Liver (tissue), 9 donors: ENCODE measurements around the gene ZG16B. TPM values are rescaled to one million over a fixed set of nuclear protein-coding genes. Genes with fewer than 3 reads are reported as not detected.

Experiments used
- DNase-seq: peaks from one replicate; pipeline ENCODE4 v3.0.0-alpha.2; 2017; ENCODE audit warnings: low spot score
- H3K27ac ChIP-seq, 2 donors: one replicate each; pipeline ENCODE4 v1.7.0; 2013; ENCODE audit warnings: inconsistent platforms in 2 of 2, low read length in 2 of 2, control low read depth in 1 of 2, low read depth in 1 of 2, mild to moderate bottlenecking in 1 of 2
- H3K27me3 ChIP-seq, 4 donors: one replicate each; pipeline versions ENCODE4 v1.6.1 to v1.7.0; 2013; ENCODE audit warnings: low read length in 3 of 4, inconsistent platforms in 1 of 4, mild to moderate bottlenecking in 1 of 4, moderate library complexity in 1 of 4; ENCODE audit not compliant: control insufficient read depth in 4 of 4, insufficient read depth in 4 of 4
- H3K36me3 ChIP-seq, 4 donors: one replicate each; pipeline versions ENCODE4 v1.6.1 to v1.7.0; 2013; ENCODE audit warnings: low read length in 3 of 4, mild to moderate bottlenecking in 3 of 4, low read depth in 1 of 4, moderate library complexity in 1 of 4; ENCODE audit not compliant: control insufficient read depth in 4 of 4, insufficient read depth in 3 of 4
- H3K4me1 ChIP-seq, 4 donors: one replicate each; pipeline versions ENCODE4 v1.6.1 to v1.7.0; 2013; ENCODE audit warnings: low read length in 3 of 4, mild to moderate bottlenecking in 3 of 4, moderate library complexity in 1 of 4; ENCODE audit not compliant: control insufficient read depth in 4 of 4, insufficient read depth in 4 of 4
- H3K4me3 ChIP-seq, 3 donors: one replicate each; pipeline versions ENCODE4 v1.6.1 to v1.7.0; 2013; ENCODE audit warnings: low read length in 3 of 3, control low read depth in 1 of 3, low read depth in 1 of 3, mild to moderate bottlenecking in 1 of 3
- H3K9ac ChIP-seq, 2 donors: one replicate each; pipeline ENCODE4 v1.7.0; 2013; ENCODE audit warnings: low read length in 2 of 2, mild to moderate bottlenecking in 2 of 2, moderate library complexity in 2 of 2, control low read depth in 1 of 2, low read depth in 1 of 2
- H3K9me3 ChIP-seq, 4 donors: one replicate each; pipeline versions ENCODE4 v1.6.1 to v1.7.0; 2013; ENCODE audit warnings: low read length in 3 of 4; ENCODE audit not compliant: control insufficient read depth in 4 of 4
- EGR1 ChIP-seq, 2 donors: IDR thresholded peaks; 2 replicates each; pipeline ENCODE4 v1.6.1; 2016 to 2018; ENCODE audit warnings: antibody characterized with exemption in 2 of 2, low read depth in 2 of 2
- FOXA1 ChIP-seq: IDR thresholded peaks from 2 replicates; pipeline ENCODE4 v1.6.1; 2016; ENCODE audit warnings: antibody characterized with exemption
- FOXA2 ChIP-seq: IDR thresholded peaks from 2 replicates; pipeline ENCODE4 v1.6.1; 2016; ENCODE audit warnings: antibody characterized with exemption
- HNF4A ChIP-seq, 2 donors: conservative IDR thresholded peaks; 2 replicates each; pipeline ENCODE4 v1.6.1; 2016; ENCODE audit warnings: antibody characterized with exemption in 2 of 2, mild to moderate bottlenecking in 2 of 2
- HNF4G ChIP-seq: IDR thresholded peaks from 2 replicates; pipeline ENCODE4 v1.6.1; 2016; ENCODE audit warnings: antibody characterized with exemption
- JUND ChIP-seq, 2 donors: IDR thresholded peaks; 2 replicates each; pipeline ENCODE4 v1.6.1; 2016; ENCODE audit warnings: antibody characterized with exemption in 2 of 2
- NR2F2 ChIP-seq: IDR thresholded peaks from 2 replicates; pipeline ENCODE4 v1.6.1; 2016; ENCODE audit warnings: antibody characterized with exemption
- RAD21 ChIP-seq, 2 donors: IDR thresholded peaks; 2 replicates each; pipeline ENCODE4 v1.6.1; 2016; ENCODE audit warnings: antibody characterized with exemption in 2 of 2, mild to moderate bottlenecking in 2 of 2
- RXRA ChIP-seq, 2 donors: IDR thresholded peaks; 2 replicates each; pipeline ENCODE4 v1.6.1; 2017 to 2018; ENCODE audit warnings: antibody characterized with exemption in 2 of 2, mild to moderate bottlenecking in 1 of 2
- SP1 ChIP-seq: IDR thresholded peaks from 2 replicates; pipeline ENCODE4 v1.6.1; 2018; ENCODE audit warnings: antibody characterized with exemption, mild to moderate bottlenecking
- TAF1 ChIP-seq: conservative IDR thresholded peaks from 2 replicates; pipeline ENCODE4 v1.6.1; 2016; ENCODE audit warnings: antibody characterized with exemption, mild to moderate bottlenecking
- YY1 ChIP-seq: IDR thresholded peaks from 2 replicates; pipeline ENCODE4 v1.6.1; 2016; ENCODE audit warnings: antibody characterized with exemption, mild to moderate bottlenecking
- WGBS: extraction: QIAGEN DNeasy Blood & Tissue Kit; methylation state at CpG from one replicate; pipeline ENCODE4 v1.1.7; 2013; 5-methylcytosine and 5-hydroxymethylcytosine counted together
- polyA plus RNA-seq, 2 donors: library from polyadenylated mRNA; stranded (reverse) in 1 of 2; unstranded in 1 of 2; fragments of 200-250 nt in 1 of 2; fragments of >200 nt in 1 of 2; fragmentation: Nextera tagmentation in 1 of 2; extraction: Ambion mirVana in 1 of 2; gene quantifications; one replicate each; pipeline versions ENCODE4 v1.2.1 to v1.2.3, GENCODE V29; 2013 to 2015
- total RNA-seq, 2 donors: library from RNA; depleted of rRNA; stranded (reverse); fragments of >200 nt; gene quantifications; one replicate each; pipeline ENCODE4 v1.2.3, GENCODE V29; 2014
- TF ChIP-seq, protein P1 (sequence below): IDR thresholded peaks from 2 replicates; pipeline ENCODE4 v1.6.1; 2016; ENCODE audit warnings: antibody characterized with exemption
- TF ChIP-seq, protein P2 (sequence below): IDR thresholded peaks from 2 replicates; pipeline ENCODE4 v1.6.1; 2016; ENCODE audit warnings: antibody characterized with exemption
- TF ChIP-seq, protein P3 (sequence below): IDR thresholded peaks from 2 replicates; pipeline ENCODE4 v1.6.1; 2016; ENCODE audit warnings: antibody characterized with exemption, mild to moderate bottlenecking
- TF ChIP-seq, protein P4 (sequence below): fragments of 150-350 bp; IDR thresholded peaks from 2 replicates; pipeline ENCODE4 v1.5.1; 2017; ENCODE audit warnings: improper control_type of control experiment, low read depth, low read length; ENCODE audit not compliant: missing input control
- TF ChIP-seq, protein P5 (sequence below): IDR thresholded peaks from 2 replicates; pipeline ENCODE4 v1.6.1; 2016; ENCODE audit warnings: antibody characterized with exemption
- donor health status: healthy.
- donor health status: healthy.
- donor health status: healthy.
- donor health status: healthy.
- donor health status: healthy.

ZG16B gene
- total and polyA plus RNA-seq, 4 donors: 0.24 to 0.79 (median 0.43) TPM

DNA sequence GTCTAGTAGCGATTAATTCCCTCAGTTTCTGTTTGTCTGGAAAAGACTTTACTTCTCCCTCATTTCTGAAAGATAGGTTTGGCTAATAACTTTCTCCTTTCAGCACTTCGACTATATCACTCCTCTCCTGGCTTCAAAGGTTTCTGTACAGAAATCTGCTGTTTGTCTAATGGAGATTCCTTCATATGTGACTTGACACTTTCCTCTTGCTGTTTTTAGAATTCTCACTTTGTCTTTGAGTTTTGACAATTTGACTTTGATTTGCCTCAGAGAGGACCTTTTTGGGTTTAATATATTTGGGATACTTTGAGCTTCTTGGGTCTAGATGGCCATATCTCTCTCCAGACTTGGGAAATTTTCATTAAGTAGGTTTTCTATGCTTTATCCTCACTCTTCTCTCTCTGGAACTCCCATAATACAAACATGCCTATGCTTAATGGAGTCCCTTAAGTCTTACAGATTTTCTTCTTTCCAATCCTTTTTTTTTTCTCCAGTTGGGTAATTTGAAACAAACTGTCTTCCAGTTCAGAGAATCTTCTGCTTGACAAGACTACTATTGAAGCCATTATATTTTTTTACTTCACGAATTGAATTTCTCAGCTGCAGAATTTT lies 20.8 kb upstream of the ZG16B start:
- Histone ChIP-seq H3K9me3 (peaks cover 0 to 5% (median 2%) of the 10 kb centered on the region in 4 donors), H3K36me3 (no peaks in the 10 kb centered on the region), H3K27me3 (peaks cover 0 to 4% (median 0%) of the 10 kb centered on the region in 4 donors), H3K4me1 (no peaks in the 10 kb centered on the region), H3K27ac (no peak overlapping the region), H3K9ac (no peak overlapping the region), H3K4me3 (no peak overlapping the region)
- TF ChIP-seq, protein P1, sequence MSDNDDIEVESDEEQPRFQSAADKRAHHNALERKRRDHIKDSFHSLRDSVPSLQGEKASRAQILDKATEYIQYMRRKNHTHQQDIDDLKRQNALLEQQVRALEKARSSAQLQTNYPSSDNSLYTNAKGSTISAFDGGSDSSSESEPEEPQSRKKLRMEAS: no peak
- TF ChIP-seq FOXA2 (no peak), HNF4A (conservative IDR thresholded peaks at IDR 0.05) (no peak), NR2F2 (no peak), HNF4G (no peak), JUND (IDR thresholded peaks at IDR 0.05) (no peak), SP1 (no peak), FOXA1 (no peak), RXRA (IDR thresholded peaks at IDR 0.05) (no peak), RAD21 (IDR thresholded peaks at IDR 0.05) (no peak), TAF1 (no peak)
- TF ChIP-seq, protein P2, sequence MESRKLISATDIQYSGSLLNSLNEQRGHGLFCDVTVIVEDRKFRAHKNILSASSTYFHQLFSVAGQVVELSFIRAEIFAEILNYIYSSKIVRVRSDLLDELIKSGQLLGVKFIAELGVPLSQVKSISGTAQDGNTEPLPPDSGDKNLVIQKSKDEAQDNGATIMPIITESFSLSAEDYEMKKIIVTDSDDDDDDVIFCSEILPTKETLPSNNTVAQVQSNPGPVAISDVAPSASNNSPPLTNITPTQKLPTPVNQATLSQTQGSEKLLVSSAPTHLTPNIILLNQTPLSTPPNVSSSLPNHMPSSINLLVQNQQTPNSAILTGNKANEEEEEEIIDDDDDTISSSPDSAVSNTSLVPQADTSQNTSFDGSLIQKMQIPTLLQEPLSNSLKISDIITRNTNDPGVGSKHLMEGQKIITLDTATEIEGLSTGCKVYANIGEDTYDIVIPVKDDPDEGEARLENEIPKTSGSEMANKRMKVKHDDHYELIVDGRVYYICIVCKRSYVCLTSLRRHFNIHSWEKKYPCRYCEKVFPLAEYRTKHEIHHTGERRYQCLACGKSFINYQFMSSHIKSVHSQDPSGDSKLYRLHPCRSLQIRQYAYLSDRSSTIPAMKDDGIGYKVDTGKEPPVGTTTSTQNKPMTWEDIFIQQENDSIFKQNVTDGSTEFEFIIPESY: no peak
- TF ChIP-seq, protein P3, sequence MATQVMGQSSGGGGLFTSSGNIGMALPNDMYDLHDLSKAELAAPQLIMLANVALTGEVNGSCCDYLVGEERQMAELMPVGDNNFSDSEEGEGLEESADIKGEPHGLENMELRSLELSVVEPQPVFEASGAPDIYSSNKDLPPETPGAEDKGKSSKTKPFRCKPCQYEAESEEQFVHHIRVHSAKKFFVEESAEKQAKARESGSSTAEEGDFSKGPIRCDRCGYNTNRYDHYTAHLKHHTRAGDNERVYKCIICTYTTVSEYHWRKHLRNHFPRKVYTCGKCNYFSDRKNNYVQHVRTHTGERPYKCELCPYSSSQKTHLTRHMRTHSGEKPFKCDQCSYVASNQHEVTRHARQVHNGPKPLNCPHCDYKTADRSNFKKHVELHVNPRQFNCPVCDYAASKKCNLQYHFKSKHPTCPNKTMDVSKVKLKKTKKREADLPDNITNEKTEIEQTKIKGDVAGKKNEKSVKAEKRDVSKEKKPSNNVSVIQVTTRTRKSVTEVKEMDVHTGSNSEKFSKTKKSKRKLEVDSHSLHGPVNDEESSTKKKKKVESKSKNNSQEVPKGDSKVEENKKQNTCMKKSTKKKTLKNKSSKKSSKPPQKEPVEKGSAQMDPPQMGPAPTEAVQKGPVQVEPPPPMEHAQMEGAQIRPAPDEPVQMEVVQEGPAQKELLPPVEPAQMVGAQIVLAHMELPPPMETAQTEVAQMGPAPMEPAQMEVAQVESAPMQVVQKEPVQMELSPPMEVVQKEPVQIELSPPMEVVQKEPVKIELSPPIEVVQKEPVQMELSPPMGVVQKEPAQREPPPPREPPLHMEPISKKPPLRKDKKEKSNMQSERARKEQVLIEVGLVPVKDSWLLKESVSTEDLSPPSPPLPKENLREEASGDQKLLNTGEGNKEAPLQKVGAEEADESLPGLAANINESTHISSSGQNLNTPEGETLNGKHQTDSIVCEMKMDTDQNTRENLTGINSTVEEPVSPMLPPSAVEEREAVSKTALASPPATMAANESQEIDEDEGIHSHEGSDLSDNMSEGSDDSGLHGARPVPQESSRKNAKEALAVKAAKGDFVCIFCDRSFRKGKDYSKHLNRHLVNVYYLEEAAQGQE: no peak
- WGBS: 66% methylated on average over 3 of the region's 3 CpGs
- DNase-seq: no peak

DNA sequence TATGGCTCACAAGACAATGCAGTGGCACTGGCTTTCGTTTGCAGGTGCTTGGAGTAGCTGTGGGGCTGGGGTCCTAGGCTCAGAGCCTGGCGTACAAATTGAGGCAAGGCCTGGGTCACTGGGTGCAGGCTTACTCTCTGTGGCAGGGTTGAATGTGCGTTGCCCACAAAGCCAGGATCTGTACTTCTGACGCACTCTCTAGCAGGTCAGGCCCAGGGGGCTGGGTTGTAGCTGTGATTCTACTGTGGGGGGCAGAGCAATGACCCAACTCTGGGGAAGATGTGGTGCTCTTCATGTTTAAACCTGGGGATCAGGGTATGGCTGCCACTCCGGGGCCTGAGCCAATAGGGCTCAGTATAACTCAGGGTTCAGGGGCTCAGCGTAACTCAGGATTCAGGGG lies 19.5 kb upstream of the ZG16B start:
- H3K9me3 ChIP-seq: no peaks in the 10 kb centered on the region
- H3K9ac ChIP-seq: no peak overlapping the region
- no peak overlapping the region for H3K27ac ChIP-seq
- no peak overlapping the region for H3K4me3 ChIP-seq
- H3K27me3 ChIP-seq: peaks cover 0 to 4% (median 0%) of the 10 kb centered on the region in 4 donors
- TF ChIP-seq FOXA2 (no peak), NR2F2 (no peak), RAD21 (IDR thresholded peaks at IDR 0.05) (no peak), EGR1 (IDR thresholded peaks at IDR 0.05; ENCODE audit: low read depth in 2 of 2) (no peak), HNF4A (conservative IDR thresholded peaks at IDR 0.05) (no peak), JUND (IDR thresholded peaks at IDR 0.05) (no peak), RXRA (IDR thresholded peaks at IDR 0.05) (no peak), YY1 (no peak)
- TF ChIP-seq, protein P4, sequence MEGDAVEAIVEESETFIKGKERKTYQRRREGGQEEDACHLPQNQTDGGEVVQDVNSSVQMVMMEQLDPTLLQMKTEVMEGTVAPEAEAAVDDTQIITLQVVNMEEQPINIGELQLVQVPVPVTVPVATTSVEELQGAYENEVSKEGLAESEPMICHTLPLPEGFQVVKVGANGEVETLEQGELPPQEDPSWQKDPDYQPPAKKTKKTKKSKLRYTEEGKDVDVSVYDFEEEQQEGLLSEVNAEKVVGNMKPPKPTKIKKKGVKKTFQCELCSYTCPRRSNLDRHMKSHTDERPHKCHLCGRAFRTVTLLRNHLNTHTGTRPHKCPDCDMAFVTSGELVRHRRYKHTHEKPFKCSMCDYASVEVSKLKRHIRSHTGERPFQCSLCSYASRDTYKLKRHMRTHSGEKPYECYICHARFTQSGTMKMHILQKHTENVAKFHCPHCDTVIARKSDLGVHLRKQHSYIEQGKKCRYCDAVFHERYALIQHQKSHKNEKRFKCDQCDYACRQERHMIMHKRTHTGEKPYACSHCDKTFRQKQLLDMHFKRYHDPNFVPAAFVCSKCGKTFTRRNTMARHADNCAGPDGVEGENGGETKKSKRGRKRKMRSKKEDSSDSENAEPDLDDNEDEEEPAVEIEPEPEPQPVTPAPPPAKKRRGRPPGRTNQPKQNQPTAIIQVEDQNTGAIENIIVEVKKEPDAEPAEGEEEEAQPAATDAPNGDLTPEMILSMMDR: no peak
- TF ChIP-seq, protein P2: no peak
- TF ChIP-seq, protein P5, sequence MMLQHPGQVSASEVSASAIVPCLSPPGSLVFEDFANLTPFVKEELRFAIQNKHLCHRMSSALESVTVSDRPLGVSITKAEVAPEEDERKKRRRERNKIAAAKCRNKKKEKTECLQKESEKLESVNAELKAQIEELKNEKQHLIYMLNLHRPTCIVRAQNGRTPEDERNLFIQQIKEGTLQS: no peak
- no peaks in the 10 kb centered on the region for H3K4me1 ChIP-seq
- no peaks in the 10 kb centered on the region for H3K36me3 ChIP-seq
- DNase-seq: no peak
- WGBS: 79% methylated on average over 6 of the region's 6 CpGs
